Lung (tissue), 12 donors: ENCODE data around the gene CA12. TPM values are rescaled to one million over a fixed set of nuclear protein-coding genes. Genes with fewer than 3 reads are reported as not detected.

Experiments used
- ATAC-seq: fragments of 200-7000 bp; cut with Tn5 transposase; one replicate; pipeline ENCODE4 v1.9.1; 2020; ENCODE audit warnings: moderate number of reproducible peaks; ENCODE audit not compliant: insufficient read depth, low FRiP score
- DNase-seq, 3 donors: peaks; one replicate each; pipeline ENCODE4 v3.0.0-alpha.2; 2013 to 2017
- H3K27ac ChIP-seq, 2 donors: one replicate each; pipeline ENCODE4 v1.5.1; 2013; ENCODE audit warnings: mild to moderate bottlenecking in 2 of 2, moderate library complexity in 2 of 2, control low read depth in 1 of 2, inconsistent platforms in 1 of 2, low read depth in 1 of 2, low read length in 1 of 2
- H3K27me3 ChIP-seq, 3 donors: one replicate each; pipeline ENCODE4 v1.5.1; 2013; ENCODE audit warnings: low read length in 2 of 3; ENCODE audit not compliant: control insufficient read depth in 3 of 3, insufficient read depth in 3 of 3
- H3K36me3 ChIP-seq, 4 donors: one replicate each; pipeline ENCODE4 v1.5.1; 2013; ENCODE audit warnings: low read length in 4 of 4, mild to moderate bottlenecking in 1 of 4, moderate library complexity in 1 of 4; ENCODE audit not compliant: control insufficient read depth in 4 of 4, insufficient read depth in 4 of 4
- H3K4me1 ChIP-seq, 5 donors: one replicate each; pipeline ENCODE4 v1.5.1; 2013; ENCODE audit warnings: low read length in 5 of 5, mild to moderate bottlenecking in 2 of 5, moderate library complexity in 1 of 5; ENCODE audit not compliant: control insufficient read depth in 5 of 5, insufficient read depth in 5 of 5
- H3K4me3 ChIP-seq: one replicate; pipeline ENCODE4 v1.5.1; 2013; ENCODE audit warnings: mild to moderate bottlenecking, control low read depth, moderate library complexity
- H3K9ac ChIP-seq, 2 donors: one replicate each; pipeline ENCODE4 v1.5.1; 2013; ENCODE audit warnings: low read length in 2 of 2, control low read depth in 1 of 2; ENCODE audit not compliant: insufficient read depth in 1 of 2
- H3K9me3 ChIP-seq, 4 donors: one replicate each; pipeline ENCODE4 v1.5.1; 2013; ENCODE audit warnings: low read length in 3 of 4, mild to moderate bottlenecking in 1 of 4, moderate library complexity in 1 of 4; ENCODE audit not compliant: control insufficient read depth in 4 of 4, insufficient read depth in 3 of 4
- CTCF ChIP-seq: IDR thresholded peaks from 2 replicates; pipeline ENCODE4 v1.5.1; 2012; ENCODE audit warnings: mild to moderate bottlenecking; ENCODE audit errors: control extremely low read depth, extremely low read depth
- WGBS, 2 donors: extraction: QIAGEN DNeasy Blood & Tissue Kit; methylation state at CpG; one replicate each; pipeline ENCODE4 v1.1.7; 2013; 5-methylcytosine and 5-hydroxymethylcytosine counted together
- polyA plus RNA-seq, 2 donors: library from polyadenylated mRNA; stranded (reverse); fragments of 200-250 nt; gene quantifications; one replicate each; pipeline ENCODE4 v1.2.1, GENCODE V29; 2013
- total RNA-seq, 2 donors: library from RNA; depleted of rRNA in 1 of 2; stranded (reverse); fragments of >200 nt in 1 of 2; gene quantifications; one replicate each; pipeline ENCODE4 v1.2.1, GENCODE V29; 2014 to 2021
- donor health status: control.
- donor health status: control.
- donor health status: Bipolar disorder and iron deficiency.
- donor health status: healthy.
- donor health status: DM: yes; HTN: yes; CAD: no.

The CA12 gene
- total and polyA plus RNA-seq, 4 donors, result 2.2 to 46.8 (median 5.8) TPM

GRCh38 chr15:63373866-63374548 lies 7.6 kb downstream of the CA12 start:
- H3K9me3 ChIP-seq, result no peaks in the 10 kb centered on the region
- ATAC-seq, result no peak
- DNase-seq, result no peak
- H3K27me3 ChIP-seq, result peaks cover 0 to 2% (median 0%) of the 10 kb centered on the region in 3 donors
- no peak overlapping the region for H3K27ac ChIP-seq
- no peak overlapping the region for H3K4me3 ChIP-seq
- no peaks in the 10 kb centered on the region for H3K36me3 ChIP-seq
- H3K4me1 ChIP-seq, result peaks cover 0 to 18% (median 10%) of the 10 kb centered on the region in 5 donors
- TF ChIP-seq CTCF, result no peak
- no peak overlapping the region for H3K9ac ChIP-seq
- WGBS, 2 donors, result 76 to 90% methylated on average over 9 of the region's 9 CpGs

- Histone ChIP-seq H3K9ac (no peak overlapping the region), H3K4me1 (peaks cover 0 to 18% (median 10%) of the 10 kb centered on the region in 5 donors)
These were observed 8.3 kb downstream of the CA12 start for GRCh38 chr15:63373330-63373729.

GRCh38 chr15:63372753-63373152 lies 8.9 kb downstream of the CA12 start:
- H3K9me3 ChIP-seq, result no peaks in the 10 kb centered on the region
- no peak for TF ChIP-seq CTCF
- no peaks in the 10 kb centered on the region for H3K36me3 ChIP-seq
- ATAC-seq, result no peak
- H3K4me3 ChIP-seq, result no peak overlapping the region
- H3K4me1 ChIP-seq, result peaks cover 0 to 18% (median 10%) of the 10 kb centered on the region in 5 donors
- 93 to 96% methylated on average over 5 of the region's 5 CpGs for WGBS, 2 donors
- H3K9ac ChIP-seq, result no peak overlapping the region
- no peaks in the 10 kb centered on the region for H3K27me3 ChIP-seq
- no peak for DNase-seq
- no peak overlapping the region for H3K27ac ChIP-seq

More at GRCh38 chr15:63373330-63373729, 8.3 kb downstream of the CA12 start:
- ATAC-seq (no peak), DNase-seq (no peak)
- no peaks in the 10 kb centered on the region for H3K9me3 ChIP-seq
- WGBS, 2 donors, result 91 to 96% methylated on average over 3 of the region's 3 CpGs
- H3K4me3 ChIP-seq, result no peak overlapping the region
- no peaks in the 10 kb centered on the region for H3K27me3 ChIP-seq
- H3K36me3 ChIP-seq, result no peaks in the 10 kb centered on the region
- no peak overlapping the region for H3K27ac ChIP-seq
- TF ChIP-seq CTCF, result no peak
